SK-N-SH treated with all-trans-retinoic acid at 6 μM for 48 hours (cell line): ENCODE results near the gene TAC1.

Source experiments
- ATAC-seq: fragments of 200-7000 bp; cut with Tn5 transposase; 3 replicates; pipeline ENCODE4 v1.9.1; 2020; ENCODE audit warnings: mild to moderate bottlenecking, moderate library complexity
- ARNTL ChIP-seq: fragments of 450-650 bp; formaldehyde crosslinking; IDR thresholded peaks from 2 replicates; pipeline ENCODE4 v1.5.0; 2020; ENCODE audit warnings: low read depth, mild to moderate bottlenecking, moderate library complexity, borderline replicate concordance
- BACH2 ChIP-seq: fragments of 250-450 bp; sonication (Bioruptor Pico); IDR thresholded peaks from 2 replicates; pipeline ENCODE4 v1.9.0; 2021; ENCODE audit warnings: mild to moderate bottlenecking, borderline replicate concordance
- CREB5 ChIP-seq: fragments of 250-450 bp; sonication (Bioruptor Pico); IDR thresholded peaks from 2 replicates; pipeline ENCODE4 v1.5.1; 2020; ENCODE audit warnings: low read depth, mild to moderate bottlenecking, moderate library complexity
- CSDC2 ChIP-seq: fragments of 250-450 bp; sonication (Bioruptor Pico); IDR thresholded peaks from 2 replicates; pipeline ENCODE4 v1.5.0; 2020; ENCODE audit warnings: mild to moderate bottlenecking, moderate library complexity
- ESRRG ChIP-seq: fragments of 250-450 bp; sonication (Bioruptor Pico); IDR thresholded peaks from 2 replicates; pipeline ENCODE4 v1.6.1; 2021; ENCODE audit warnings: mild to moderate bottlenecking
- GLIS3 ChIP-seq: fragments of 250-450 bp; sonication (Bioruptor Pico); IDR thresholded peaks from 2 replicates; pipeline ENCODE4 v1.5.0; 2020; ENCODE audit warnings: mild to moderate bottlenecking, moderate library complexity
- ISL1 ChIP-seq: fragments of 250-450 bp; sonication (Bioruptor Pico); IDR thresholded peaks from 2 replicates; pipeline ENCODE4 v2.1.2; 2022; ENCODE audit warnings: mild to moderate bottlenecking, moderate library complexity
- OSR1 ChIP-seq: fragments of 250-450 bp; sonication (Bioruptor Pico); IDR thresholded peaks from 2 replicates; pipeline ENCODE4 v1.8.0; 2022; ENCODE audit warnings: moderate library complexity, mild to moderate bottlenecking, inconsistent platforms
- PATZ1 ChIP-seq: fragments of 250-450 bp; sonication (Bioruptor Pico); IDR thresholded peaks from 2 replicates; pipeline ENCODE4 v1.8.0; 2020; ENCODE audit warnings: mild to moderate bottlenecking, moderate library complexity, borderline replicate concordance
- PPARA ChIP-seq: fragments of 250-450 bp; sonication (Bioruptor Pico); IDR thresholded peaks from 2 replicates; pipeline ENCODE4 v1.5.0; 2020; ENCODE audit warnings: mild to moderate bottlenecking, borderline replicate concordance
- RARB ChIP-seq: fragments of 250-450 bp; sonication (Bioruptor Pico); IDR thresholded peaks from 2 replicates; pipeline ENCODE4 v1.8.0; 2021; ENCODE audit warnings: mild to moderate bottlenecking, moderate library complexity
- SNAI2 ChIP-seq: fragments of 250-450 bp; sonication (Bioruptor Pico); IDR thresholded peaks from 2 replicates; pipeline ENCODE4 v1.5.0; 2020; ENCODE audit warnings: mild to moderate bottlenecking, moderate library complexity
- TCF4 ChIP-seq: fragments of 250-450 bp; sonication (Bioruptor Pico); IDR thresholded peaks from 2 replicates; pipeline ENCODE4 v1.8.0; 2021; ENCODE audit warnings: mild to moderate bottlenecking, moderate library complexity, borderline replicate concordance
- TOX ChIP-seq: fragments of 250-450 bp; sonication (Bioruptor Pico); IDR thresholded peaks from 2 replicates; pipeline ENCODE4 v1.8.0; 2021; ENCODE audit warnings: mild to moderate bottlenecking, moderate library complexity, borderline replicate concordance
- TSHZ2 ChIP-seq: fragments of 250-450 bp; sonication (Bioruptor Pico); IDR thresholded peaks from 2 replicates; pipeline ENCODE4 v1.5.0; 2020; ENCODE audit warnings: mild to moderate bottlenecking, moderate library complexity
- ZFP3 ChIP-seq: fragments of 250-450 bp; sonication (Bioruptor Pico); IDR thresholded peaks from 2 replicates; pipeline ENCODE4 v1.5.0; 2020; ENCODE audit warnings: mild to moderate bottlenecking, moderate library complexity
- ZFP30 ChIP-seq: fragments of 450-650 bp; formaldehyde crosslinking; IDR thresholded peaks from 2 replicates; pipeline ENCODE4 v1.5.0; 2022; ENCODE audit warnings: mild to moderate bottlenecking, moderate library complexity
- ZNF565 ChIP-seq: fragments of 450-650 bp; formaldehyde crosslinking; conservative IDR thresholded peaks from 2 replicates; pipeline ENCODE4 v1.5.0; 2020; ENCODE audit warnings: low read depth, mild to moderate bottlenecking, moderate library complexity
- ZNF70 ChIP-seq: fragments of 450-650 bp; formaldehyde crosslinking; IDR thresholded peaks from 2 replicates; pipeline ENCODE4 v1.5.0; 2020; ENCODE audit warnings: mild to moderate bottlenecking, moderate library complexity
- ZNF8 ChIP-seq: fragments of 450-650 bp; formaldehyde crosslinking; IDR thresholded peaks from 2 replicates; pipeline ENCODE4 v1.5.0; 2020; ENCODE audit warnings: mild to moderate bottlenecking, moderate library complexity
- TF ChIP-seq, protein P1 (sequence below): fragments of 250-450 bp; sonication (Bioruptor Pico); IDR thresholded peaks from 2 replicates; pipeline ENCODE4 v1.5.1; 2021; ENCODE audit warnings: mild to moderate bottlenecking, moderate library complexity

TAC1 gene

DNA sequence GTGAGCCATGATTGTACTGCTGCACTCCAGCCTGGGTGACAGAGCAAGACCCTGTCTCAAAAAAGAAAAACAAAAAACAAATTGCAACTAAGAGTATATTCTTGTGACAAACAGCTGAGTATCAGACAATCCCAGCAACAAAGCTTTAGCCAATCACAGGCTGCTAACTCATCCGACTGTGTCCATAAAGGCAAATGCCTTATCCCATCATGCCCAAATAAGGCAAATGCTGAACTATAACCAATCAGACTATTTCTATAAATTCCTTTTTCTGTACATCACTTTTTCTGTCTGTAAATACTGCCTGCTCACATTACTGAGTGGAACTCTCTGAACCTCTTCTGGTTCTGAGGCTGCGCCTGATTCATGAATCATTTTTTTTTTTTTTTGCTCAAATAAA lies 37.5 kb upstream of the TAC1 start:
- no peak for TF ChIP-seq CSDC2
- no peak for TF ChIP-seq SNAI2 (CRISPR knock-in tag)
- no peak for TF ChIP-seq ESRRG (CRISPR knock-in tag)
- no peak for TF ChIP-seq ARNTL (CRISPR knock-in tag)
- no peak for TF ChIP-seq ZNF70
- TF ChIP-seq OSR1, result no peak
- no peak for TF ChIP-seq TOX
- TF ChIP-seq, all 23 proteins: peak for 0
- ATAC-seq, result no peak

GRCh38 chr7:97697396-97697795 lies 34.5 kb upstream of the TAC1 start:
- TF ChIP-seq BACH2 (CRISPR knock-in tag), result no peak
- no peak for ATAC-seq

DNA sequence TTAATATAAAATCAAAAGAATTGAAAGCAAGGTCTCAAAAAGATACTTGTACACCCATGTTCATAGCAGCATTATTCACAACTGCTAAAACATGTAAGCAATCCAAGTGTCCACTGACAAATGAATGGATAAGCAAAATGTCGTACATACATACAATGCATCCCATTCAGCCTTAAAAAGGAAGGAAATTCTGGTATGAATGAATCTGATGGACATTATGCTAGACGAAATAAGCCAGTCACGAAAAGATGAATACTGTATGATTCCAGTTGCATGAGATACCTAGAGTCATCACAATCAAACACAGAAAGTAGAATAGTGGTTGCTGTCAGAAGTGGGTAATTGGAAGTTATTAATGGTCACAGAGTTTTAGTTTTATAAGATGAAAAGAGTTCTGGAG lies 9.5 kb upstream of the TAC1 start:
- no peak for ATAC-seq
- TF ChIP-seq ZNF8 (CRISPR knock-in tag) (no peak), ZNF565 (CRISPR knock-in tag) (no peak), ISL1 (no peak), ARNTL (CRISPR knock-in tag) (no peak), TOX (no peak), ZFP30 (CRISPR knock-in tag) (no peak), ZNF70 (no peak), PATZ1 (CRISPR knock-in tag) (no peak), CSDC2 (no peak), CREB5 (CRISPR knock-in tag) (no peak), RARB (CRISPR knock-in tag) (no peak), TSHZ2 (CRISPR knock-in tag) (no peak), TCF4 (CRISPR knock-in tag) (no peak), BACH2 (CRISPR knock-in tag) (no peak), PPARA (CRISPR knock-in tag) (no peak), GLIS3 (CRISPR knock-in tag) (no peak), ESRRG (CRISPR knock-in tag) (no peak), OSR1 (no peak)
- TF ChIP-seq, protein P1, sequence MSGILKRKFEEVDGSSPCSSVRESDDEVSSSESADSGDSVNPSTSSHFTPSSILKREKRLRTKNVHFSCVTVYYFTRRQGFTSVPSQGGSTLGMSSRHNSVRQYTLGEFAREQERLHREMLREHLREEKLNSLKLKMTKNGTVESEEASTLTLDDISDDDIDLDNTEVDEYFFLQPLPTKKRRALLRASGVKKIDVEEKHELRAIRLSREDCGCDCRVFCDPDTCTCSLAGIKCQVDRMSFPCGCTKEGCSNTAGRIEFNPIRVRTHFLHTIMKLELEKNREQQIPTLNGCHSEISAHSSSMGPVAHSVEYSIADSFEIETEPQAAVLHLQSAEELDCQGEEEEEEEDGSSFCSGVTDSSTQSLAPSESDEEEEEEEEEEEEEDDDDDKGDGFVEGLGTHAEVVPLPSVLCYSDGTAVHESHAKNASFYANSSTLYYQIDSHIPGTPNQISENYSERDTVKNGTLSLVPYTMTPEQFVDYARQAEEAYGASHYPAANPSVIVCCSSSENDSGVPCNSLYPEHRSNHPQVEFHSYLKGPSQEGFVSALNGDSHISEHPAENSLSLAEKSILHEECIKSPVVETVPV (CRISPR knock-in tag), result no peak

GRCh38 chr7:97732565-97733275 lies 834 bp downstream of the TAC1 start:
- TF ChIP-seq PPARA (CRISPR knock-in tag), result no peak
- TF ChIP-seq SNAI2 (CRISPR knock-in tag), result no peak
- TF ChIP-seq ZFP3 (CRISPR knock-in tag), result no peak
- TF ChIP-seq ARNTL (CRISPR knock-in tag), result no peak
- TF ChIP-seq CSDC2, result no peak
- TF ChIP-seq GLIS3 (CRISPR knock-in tag), result no peak
- TF ChIP-seq TCF4 (CRISPR knock-in tag), result no peak
- ATAC-seq, result peak; percentile 39
